HG03108 (cell line): ENCODE data around the gene ARG2.

Experiments
- ATAC-seq: cut with Tn5 transposase; IDR thresholded peaks from one replicate; pipeline ENCODE4 v1.9.1; 2021; ENCODE audit warnings: moderate library complexity; ENCODE audit not compliant: unreplicated experiment

Gene ARG2

GRCh38 chr14:67636361-67636919 lies 16.7 kb downstream of the ARG2 start:
- ATAC-seq: no peak

GRCh38 chr14:67638642-67639041 lies 18.9 kb downstream of the ARG2 start:
- no peak for ATAC-seq

- ATAC-seq: no peak
Measured at GRCh38 chr14:67641480-67641879, 21.8 kb downstream of the ARG2 start.

- ATAC-seq: no peak
Measured at GRCh38 chr14:67641902-67642749, 22.4 kb downstream of the ARG2 start.

- ATAC-seq: no peak
Measured at GRCh38 chr14:67643713-67644112, 24.0 kb downstream of the ARG2 start.

GRCh38 chr14:67644428-67644827 lies 24.7 kb downstream of the ARG2 start:
- no peak for ATAC-seq

GRCh38 chr14:67645414-67645813 lies 25.7 kb downstream of the ARG2 start:
- no peak for ATAC-seq

- ATAC-seq: no peak
Measured at GRCh38 chr14:67646131-67646530, 26.4 kb downstream of the ARG2 start.

GRCh38 chr14:67650151-67650550 lies 30.4 kb downstream of the ARG2 start:
- ATAC-seq: no peak

GRCh38 chr14:67650694-67651093 lies 31.0 kb downstream of the ARG2 start:
- ATAC-seq: no peak

GRCh38 chr14:67652189-67652588 lies 32.5 kb downstream of the ARG2 start:
- ATAC-seq: no peak

- ATAC-seq: no peak
Measured at GRCh38 chr14:67653651-67654280, 34.0 kb downstream of the ARG2 start.

- ATAC-seq: no peak
Measured at GRCh38 chr14:67663633-67664032, 43.9 kb downstream of the ARG2 start.

- no peak for ATAC-seq
Measured at GRCh38 chr14:67665868-67666267, 46.1 kb downstream of the ARG2 start.

- peak; percentile 43 for ATAC-seq
Measured at GRCh38 chr14:67666750-67667449, 47.2 kb downstream of the ARG2 start.

GRCh38 chr14:67668559-67668958 lies 48.8 kb downstream of the ARG2 start:
- no peak for ATAC-seq

- no peak for ATAC-seq
Measured at GRCh38 chr14:67673451-67673850, 53.7 kb downstream of the ARG2 start.

- peak; percentile 46 for ATAC-seq
Measured at GRCh38 chr14:67674139-67674479, 54.4 kb downstream of the ARG2 start.

GRCh38 chr14:67674480-67675218 lies 54.9 kb downstream of the ARG2 start, which contains the start of gene VTI1B:
Gene VTI1B (minus strand): TSS chr14:67674632. CDS start chr14:67674489, 143 bp downstream.
- peak; percentile 80 for ATAC-seq

GRCh38 chr14:67675219-67675582 lies 55.5 kb downstream of the ARG2 start:
- ATAC-seq: no peak

GRCh38 chr14:67679006-67679405 lies 59.3 kb downstream of the ARG2 start:
- ATAC-seq: no peak
